HepG2 (cell line): Measurements from ENCODE around the gene GALNTL6. TPM values are rescaled to one million over a fixed set of nuclear protein-coding genes. Genes with fewer than 3 reads are reported as not detected.

ENCODE experiments used
- ATAC-seq: fragments of 200-7000 bp; cut with Tn5 transposase; 3 replicates; pipeline ENCODE4 v1.9.1; 2020; ENCODE audit warnings: mild to moderate bottlenecking, moderate library complexity
- BruUV-seq: library from RNA; stranded (reverse); fragments of 400-500 nt; replicated peaks from 2 replicates; lab custom pipeline; 2021; lab: Mats Ljungman, UMichigan
- CTCF ChIA-PET: fragments of 300-600 bp; formaldehyde crosslinking; extraction: SDS; loops from one replicate; lab custom pipeline; 2021; ENCODE audit warnings: low total read pairs, inconsistent platforms, low intra/inter-chr PET ratio; lab: Yijun Ruan, JAX
- POLR2A ChIA-PET: fragments of 350-600 bp; sonication (Branson Sonifier 250); formaldehyde crosslinking; loops from one replicate; lab custom pipeline; 2020; ENCODE audit warnings: antibody characterized with exemption, inconsistent platforms; lab: Yijun Ruan, JAX
- DNase-seq: peaks from one replicate; pipeline ENCODE4 v3.0.0-alpha.2; 2015; ENCODE audit warnings: low spot score
- FAIRE-seq: peaks from 3 replicates; lab custom pipeline; 2011; peaks lifted over from hg19 to GRCh38; lab: Jason Lieb, UNC
- H2AFZ ChIP-seq: one replicate; pipeline ENCODE4 v1.6.1; 2011; ENCODE audit warnings: low read length, inconsistent platforms
- H3K27ac ChIP-seq: fragments of 300-600 bp; 3 replicates; pipeline ENCODE4 v1.8.0; 2011; ENCODE audit warnings: mixed run types, mild to moderate bottlenecking, mixed read lengths, low read length, inconsistent platforms; ENCODE audit not compliant: insufficient read depth; ENCODE audit errors: extremely low read length
- H3K27me3 ChIP-seq, 2 experiments: fragments of 200-600 bp in 1 of 2; 2 replicates in 1 of 2; 3 replicates in 1 of 2; pipeline versions ENCODE4 v1.6.0 to v1.8.0; 2011; ENCODE audit warnings: low read length in 2 of 2, mild to moderate bottlenecking in 2 of 2, moderate library complexity in 2 of 2, inconsistent platforms in 1 of 2; ENCODE audit not compliant: insufficient read depth in 2 of 2, control insufficient read depth in 1 of 2
- H3K36me3 ChIP-seq, 2 experiments: fragments of 200-600 bp in 1 of 2; replicated peaks in 1 of 2; 2 replicates in 1 of 2; 3 replicates in 1 of 2; pipeline versions ENCODE4 v1.5.1 to v1.8.0; 2011; ENCODE audit warnings: low read length in 2 of 2, inconsistent platforms in 1 of 2; ENCODE audit not compliant: insufficient read depth in 2 of 2, control insufficient read depth in 1 of 2
- H3K4me1 ChIP-seq: 2 replicates; pipeline ENCODE4 v1.5.1; 2012; ENCODE audit warnings: low read length, inconsistent platforms; ENCODE audit not compliant: insufficient read depth
- H3K4me2 ChIP-seq: 2 replicates; pipeline ENCODE4 v1.6.0; 2011; ENCODE audit warnings: low read depth, low read length, inconsistent platforms
- H3K4me3 ChIP-seq, 3 experiments: fragments of 200-600 bp in 1 of 3; sonication (generic), shearing (Covaris generic) in 1 of 3; replicated peaks in 1 of 3; 2 replicates each; pipeline ENCODE4 v1.5.1; 2011 to 2016; ENCODE audit warnings: low read length in 3 of 3, inconsistent platforms in 2 of 3, low read depth in 2 of 3, mild to moderate bottlenecking in 2 of 3, control low read depth in 1 of 3, mixed read lengths in 1 of 3; ENCODE audit not compliant: insufficient read depth in 1 of 3
- H3K79me2 ChIP-seq: one replicate; pipeline ENCODE4 v1.6.1; 2011; ENCODE audit warnings: low read length, inconsistent platforms; ENCODE audit not compliant: insufficient read depth
- H3K9ac ChIP-seq: 2 replicates; pipeline ENCODE4 v1.6.0; 2011; ENCODE audit warnings: mild to moderate bottlenecking, low read depth, low read length, inconsistent platforms; ENCODE audit not compliant: insufficient read depth
- H3K9me3 ChIP-seq: 2 replicates; pipeline ENCODE4 v1.5.1; 2012; ENCODE audit warnings: mild to moderate bottlenecking, low read length
- H4K20me1 ChIP-seq: 2 replicates; pipeline ENCODE4 v1.6.0; 2011; ENCODE audit warnings: inconsistent platforms, mild to moderate bottlenecking, low read length, moderate library complexity; ENCODE audit not compliant: insufficient read depth
- ATF4 ChIP-seq, 2 experiments: fragments of 450-650 bp in 1 of 2; sonication (generic) in 1 of 2; formaldehyde crosslinking; IDR thresholded peaks; 2 replicates each; pipeline versions ENCODE4 v1.5.0 to v1.8.0; 2020 to 2022; ENCODE audit warnings: mild to moderate bottlenecking in 1 of 2, missing genetic modification reagents in 1 of 2
- ATRX ChIP-seq: sonication (generic); formaldehyde crosslinking; IDR thresholded peaks from 2 replicates; pipeline ENCODE4 v1.4.0; 2020; ENCODE audit warnings: missing genetic modification reagents, borderline replicate concordance
- HMG20A ChIP-seq: IDR thresholded peaks from 2 replicates; pipeline ENCODE4 v1.6.1; 2016; ENCODE audit warnings: borderline replicate concordance
- PRDM10 ChIP-seq: sonication (generic); formaldehyde crosslinking; IDR thresholded peaks from 2 replicates; pipeline ENCODE4 v1.4.0; 2020; ENCODE audit warnings: low read depth, missing genetic modification reagents
- SMYD3 ChIP-seq: sonication (generic); formaldehyde crosslinking; IDR thresholded peaks from 2 replicates; pipeline ENCODE4 v1.8.1; 2023; ENCODE audit warnings: mild to moderate bottlenecking, missing genetic modification reagents
- TAF1 ChIP-seq: sonication (generic); formaldehyde crosslinking; IDR thresholded peaks from 2 replicates; pipeline ENCODE4 v1.4.0; 2020; ENCODE audit warnings: missing genetic modification reagents
- ZBTB46 ChIP-seq: sonication (generic); formaldehyde crosslinking; IDR thresholded peaks from 2 replicates; pipeline ENCODE4 v1.4.0; 2020; ENCODE audit warnings: mild to moderate bottlenecking, missing genetic modification reagents, borderline replicate concordance
- ZNF329 ChIP-seq: sonication (generic); formaldehyde crosslinking; IDR thresholded peaks from 2 replicates; pipeline ENCODE4 v1.9.0; 2021; ENCODE audit warnings: low read depth, mild to moderate bottlenecking, missing genetic modification reagents
- ZNF350 ChIP-seq: sonication (generic); formaldehyde crosslinking; IDR thresholded peaks from 2 replicates; pipeline ENCODE4 v1.4.0; 2020; ENCODE audit warnings: mild to moderate bottlenecking, low read depth, missing genetic modification reagents, borderline replicate concordance
- ZNF616 ChIP-seq: sonication (generic); formaldehyde crosslinking; IDR thresholded peaks from 2 replicates; pipeline ENCODE4 v1.5.0; 2020; ENCODE audit warnings: low read depth, mild to moderate bottlenecking, missing genetic modification reagents
- ZNF720 ChIP-seq: sonication (generic); formaldehyde crosslinking; IDR thresholded peaks from 2 replicates; pipeline ENCODE4 v1.4.0; 2020; ENCODE audit warnings: missing genetic modification reagents
- ZNF790 ChIP-seq: sonication (generic); formaldehyde crosslinking; IDR thresholded peaks from 2 replicates; pipeline ENCODE4 v1.8.0; 2022; ENCODE audit warnings: missing genetic modification reagents, mild to moderate bottlenecking, borderline replicate concordance
- ZNF83 ChIP-seq: sonication (generic); formaldehyde crosslinking; IDR thresholded peaks from 2 replicates; pipeline ENCODE4 v1.4.0; 2020; ENCODE audit warnings: missing genetic modification reagents, mild to moderate bottlenecking, borderline replicate concordance
- WGBS: methylation state at CpG from one replicate; pipeline ENCODE4 v1.1.6; 2017; ENCODE audit warnings: low lambda C conversion rate; 5-methylcytosine and 5-hydroxymethylcytosine counted together
- in situ Hi-C: cut with HindIII; loops from 2 replicates; pipeline ENCODE4 v1.10.0; 2017; ENCODE audit warnings: low pct_unique_long_range_greater_than_20kb; ENCODE audit not compliant: extremely low pct_ligation_motif_present
- intact Hi-C: fragments of 100-400 bp; cut with micrococcal nuclease; formaldehyde crosslinking; loops from one replicate; pipeline ENCODE4 v1.10.0; 2022; ENCODE audit not compliant: unreplicated experiment
- polyA plus RNA-seq, 8 experiments: library from polyadenylated mRNA; depleted of rRNA in 3 of 8; stranded (reverse) in 7 of 8; unstranded in 1 of 8; fragments of >200 nt; fragmentation: Illumina TruSeq in 4 of 8; extraction: Trizol in 4 of 8; gene quantifications; 2 replicates each; pipeline versions ENCODE4 v1.2.1 to v1.2.3, GENCODE V29; 2011 to 2016; ENCODE audit warnings: low read depth in 4 of 8, missing spikeins in 1 of 8, mixed read lengths in 1 of 8; ENCODE audit not compliant: insufficient read depth in 1 of 8
- total RNA-seq, 5 experiments: library from RNA; depleted of rRNA; stranded (reverse); fragments of >200 nt; fragmentation: Illumina TruSeq; extraction: Trizol; gene quantifications; 2 replicates each; pipeline ENCODE4 v1.2.3, GENCODE V29; 2016; ENCODE audit warnings: low read depth in 1 of 5

GALNTL6 gene
- total and polyA plus RNA-seq, 2 of the 13 experiments (the other 11 are each of a cell fraction or from before 2014, with no cell fraction given): not detected

- ChIA-PET POLR2A (no interaction called here), CTCF (no interaction called here)
- TF ChIP-seq ZNF720 (CRISPR knock-in tag) (no peak), PRDM10 (CRISPR knock-in tag) (no peak), ZBTB46 (CRISPR knock-in tag) (no peak), TAF1 (CRISPR knock-in tag) (no peak), HMG20A (no peak), SMYD3 (CRISPR knock-in tag) (no peak), ATF4 (CRISPR knock-in tag; IDR thresholded peaks at IDR 0.05) (no peak), ZNF790 (CRISPR knock-in tag) (no peak), ZNF329 (no peak), ZNF350 (CRISPR knock-in tag) (no peak), ATRX (CRISPR knock-in tag) (no peak), ZNF83 (CRISPR knock-in tag) (no peak), ZNF616 (CRISPR knock-in tag) (no peak)
- Histone ChIP-seq H3K79me2 (no peaks in the 10 kb centered on the region), H3K4me2 (no peak overlapping the region), H3K9me3 (no peaks in the 10 kb centered on the region), H3K9ac (no peak overlapping the region), H2AFZ (no peak overlapping the region), H3K4me3 (no peak overlapping the region), H3K27me3 (no peaks in the 10 kb centered on the region), H3K4me1 (no peaks in the 10 kb centered on the region), H3K36me3 (no peaks in the 10 kb centered on the region), H3K27ac (no peak overlapping the region), H4K20me1 (no peaks in the 10 kb centered on the region)
- DNase-seq (no peak), FAIRE-seq (no peak), ATAC-seq (no peak)
- WGBS: 27% methylated on average over 10 of the region's 11 CpGs
- in situ Hi-C loops: no loop called here
- intact Hi-C loops: no loop called here
- no TSS peak for BruUV-seq
Measured at GRCh38 chr4:172813359-172813923, 1000.2 kb downstream of the GALNTL6 start.
